Sigmoid colon (tissue), 4 donors: ENCODE measurements around the gene ENDOV.

Experiments used
- EP300 ChIP-seq, 4 donors: sonication (generic); formaldehyde crosslinking; IDR thresholded peaks; one replicate each; pipeline ENCODE4 v1.6.1; 2017; ENCODE audit warnings: antibody characterized with exemption in 4 of 4
- POLR2A ChIP-seq, 2 donors: fragments of 450-650 bp; IDR thresholded peaks; one replicate each; pipeline ENCODE4 v1.6.1; 2016; ENCODE audit warnings: antibody characterized with exemption in 2 of 2, mild to moderate bottlenecking in 2 of 2, moderate library complexity in 2 of 2
- POLR2AphosphoS5 ChIP-seq, 4 donors: sonication (generic); formaldehyde crosslinking; IDR thresholded peaks; one replicate each; pipeline ENCODE4 v1.6.1; 2017; ENCODE audit warnings: antibody characterized with exemption in 4 of 4
- TF ChIP-seq, protein P1 (sequence below), 4 experiments: fragments of 450-650 bp in 3 of 4; fragments of 200-600 bp in 1 of 4; IDR thresholded peaks; one replicate each; pipeline ENCODE4 v1.5.1; 2016 to 2019; ENCODE audit warnings: antibody characterized with exemption in 4 of 4, mild to moderate bottlenecking in 3 of 4, moderate library complexity in 2 of 4

DNA sequence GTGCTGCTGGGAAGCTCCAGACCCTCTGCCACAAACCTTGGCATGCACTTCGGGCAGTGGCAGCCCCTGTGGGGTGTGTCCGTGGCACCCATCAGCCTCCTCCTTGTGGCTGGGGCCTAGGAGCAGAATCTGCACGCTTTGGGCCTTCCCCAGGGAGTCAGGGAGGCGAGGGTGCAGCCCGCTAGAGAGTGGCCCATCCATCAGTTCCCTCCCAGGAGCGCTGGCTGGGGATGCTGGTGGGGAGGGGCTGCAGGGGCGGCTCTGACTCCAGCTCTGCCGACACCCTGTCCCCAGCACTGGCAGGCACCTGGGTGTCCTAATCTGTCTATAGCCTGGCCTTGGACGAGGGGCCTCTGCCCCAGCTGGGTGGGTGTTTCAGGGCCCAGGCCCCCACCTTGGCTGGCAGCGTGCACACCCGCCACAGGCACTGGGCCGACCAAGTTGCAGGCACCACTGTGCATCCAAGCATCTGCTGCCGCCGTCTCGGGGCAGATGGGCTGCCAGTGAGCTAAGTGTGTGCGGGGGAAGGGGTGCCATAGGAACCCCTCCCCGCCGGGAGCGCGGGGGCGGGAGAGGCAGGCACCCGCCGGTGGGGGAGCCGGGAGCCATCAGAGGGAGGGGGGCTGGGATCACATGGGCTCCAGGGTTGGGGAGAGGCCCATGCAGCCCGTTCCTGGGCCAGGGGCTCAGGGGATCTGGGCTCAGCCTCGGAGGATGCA, 30.2 kb downstream of the ENDOV start:
- TF ChIP-seq POLR2A (IDR thresholded peaks at IDR 0.05) (no peak), POLR2AphosphoS5 (IDR thresholded peaks at IDR 0.05) (no peak), EP300 (IDR thresholded peaks at IDR 0.05) (no peak)
- TF ChIP-seq, protein P1, sequence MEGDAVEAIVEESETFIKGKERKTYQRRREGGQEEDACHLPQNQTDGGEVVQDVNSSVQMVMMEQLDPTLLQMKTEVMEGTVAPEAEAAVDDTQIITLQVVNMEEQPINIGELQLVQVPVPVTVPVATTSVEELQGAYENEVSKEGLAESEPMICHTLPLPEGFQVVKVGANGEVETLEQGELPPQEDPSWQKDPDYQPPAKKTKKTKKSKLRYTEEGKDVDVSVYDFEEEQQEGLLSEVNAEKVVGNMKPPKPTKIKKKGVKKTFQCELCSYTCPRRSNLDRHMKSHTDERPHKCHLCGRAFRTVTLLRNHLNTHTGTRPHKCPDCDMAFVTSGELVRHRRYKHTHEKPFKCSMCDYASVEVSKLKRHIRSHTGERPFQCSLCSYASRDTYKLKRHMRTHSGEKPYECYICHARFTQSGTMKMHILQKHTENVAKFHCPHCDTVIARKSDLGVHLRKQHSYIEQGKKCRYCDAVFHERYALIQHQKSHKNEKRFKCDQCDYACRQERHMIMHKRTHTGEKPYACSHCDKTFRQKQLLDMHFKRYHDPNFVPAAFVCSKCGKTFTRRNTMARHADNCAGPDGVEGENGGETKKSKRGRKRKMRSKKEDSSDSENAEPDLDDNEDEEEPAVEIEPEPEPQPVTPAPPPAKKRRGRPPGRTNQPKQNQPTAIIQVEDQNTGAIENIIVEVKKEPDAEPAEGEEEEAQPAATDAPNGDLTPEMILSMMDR (IDR thresholded peaks at IDR 0.05) = no peak
